IPS-NIHi7 (cell line): ENCODE measurements around the gene BFSP1.

ENCODE experiments used
- DNase-seq: peaks from one replicate; pipeline ENCODE4 v3.0.0; 2012; ENCODE audit warnings: mixed read lengths; ENCODE audit errors: extremely low spot score

The BFSP1 gene

GRCh38 chr20:17557675-17558006 lies 26.5 kb upstream of the BFSP1 start:
- peak; percentile 21 for DNase-seq

DNA sequence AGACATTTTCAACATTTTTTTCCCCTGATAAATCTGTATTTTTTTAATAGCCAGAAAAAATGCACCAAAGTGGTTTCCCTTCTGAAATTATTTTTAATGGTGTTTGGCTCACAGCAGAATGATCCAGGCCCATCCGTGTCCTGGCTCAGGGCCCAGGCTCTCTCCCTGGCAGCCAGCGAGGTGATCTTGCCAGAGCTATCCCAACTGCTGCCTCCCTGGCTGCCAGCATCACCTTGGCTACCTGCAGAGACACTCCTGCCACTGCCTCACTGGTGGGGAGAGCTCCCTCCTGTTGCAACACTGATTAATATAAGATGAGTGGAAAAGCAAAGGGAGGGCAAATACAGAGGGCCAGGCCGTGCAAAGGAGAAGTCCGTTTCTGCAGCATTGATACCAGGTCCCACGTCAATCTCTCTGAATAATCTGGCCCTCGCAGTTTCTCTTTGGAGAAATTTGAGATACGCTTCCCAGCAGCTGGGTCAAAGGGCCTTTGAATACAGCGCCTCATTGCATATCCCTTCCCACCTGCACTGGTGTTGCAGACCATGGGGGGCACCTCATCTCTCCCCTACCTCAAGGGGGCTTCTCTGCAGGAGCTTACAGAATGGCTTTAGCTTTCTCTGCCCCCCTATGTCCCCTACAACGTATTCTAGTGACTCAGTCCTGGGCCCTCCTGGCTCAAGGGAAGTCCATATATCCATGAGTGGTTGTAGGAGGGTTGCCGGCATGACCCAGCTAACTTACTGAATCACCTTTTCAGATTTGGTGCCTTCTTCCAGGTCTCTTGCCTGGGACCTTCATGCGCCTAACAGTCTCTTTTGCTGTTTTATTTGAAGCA lies 25.9 kb upstream of the BFSP1 start:
- peak; percentile 16 for DNase-seq

DNA sequence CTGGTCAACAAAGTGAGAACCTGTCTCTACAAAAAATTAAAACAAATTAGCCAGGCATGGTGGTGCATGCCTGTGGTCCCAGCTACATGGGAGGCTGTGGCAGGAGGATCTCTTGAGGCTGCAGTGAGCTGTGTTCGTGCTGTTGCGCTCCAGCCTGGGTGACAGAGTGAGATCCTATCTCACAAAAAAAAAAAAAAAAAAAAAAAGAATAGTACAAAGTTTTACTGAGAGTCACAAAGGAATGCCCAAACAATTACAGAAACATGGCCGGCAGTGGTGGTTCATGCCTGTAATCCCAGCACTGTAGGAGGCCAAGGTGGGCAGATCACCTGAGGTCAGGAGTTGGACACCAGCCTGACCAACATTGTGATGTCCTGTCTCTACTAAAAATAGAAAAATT lies 23.9 kb upstream of the BFSP1 start:
- no peak for DNase-seq

DNA sequence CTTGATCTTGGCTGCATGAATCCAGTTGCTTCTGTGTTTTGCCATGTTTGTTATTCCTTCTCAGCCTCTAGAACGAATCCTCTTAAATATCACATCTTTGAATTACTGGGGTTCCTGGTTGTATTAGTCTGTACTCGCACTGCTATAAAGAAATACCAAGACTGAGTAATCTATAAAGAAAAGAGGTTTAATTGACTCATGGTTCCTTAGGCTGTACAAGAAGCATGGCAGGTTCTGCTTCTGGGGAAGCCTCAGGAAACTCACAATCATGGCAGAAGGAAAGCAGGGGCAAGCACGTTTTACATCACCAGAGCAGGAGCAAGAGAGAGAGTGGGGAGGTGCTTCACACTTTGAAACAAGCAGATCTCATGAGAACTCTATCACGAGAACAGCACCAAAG lies 18.0 kb upstream of the BFSP1 start:
- no peak for DNase-seq

GRCh38 chr20:17545127-17545526 lies 13.9 kb upstream of the BFSP1 start:
- no peak for DNase-seq

DNA sequence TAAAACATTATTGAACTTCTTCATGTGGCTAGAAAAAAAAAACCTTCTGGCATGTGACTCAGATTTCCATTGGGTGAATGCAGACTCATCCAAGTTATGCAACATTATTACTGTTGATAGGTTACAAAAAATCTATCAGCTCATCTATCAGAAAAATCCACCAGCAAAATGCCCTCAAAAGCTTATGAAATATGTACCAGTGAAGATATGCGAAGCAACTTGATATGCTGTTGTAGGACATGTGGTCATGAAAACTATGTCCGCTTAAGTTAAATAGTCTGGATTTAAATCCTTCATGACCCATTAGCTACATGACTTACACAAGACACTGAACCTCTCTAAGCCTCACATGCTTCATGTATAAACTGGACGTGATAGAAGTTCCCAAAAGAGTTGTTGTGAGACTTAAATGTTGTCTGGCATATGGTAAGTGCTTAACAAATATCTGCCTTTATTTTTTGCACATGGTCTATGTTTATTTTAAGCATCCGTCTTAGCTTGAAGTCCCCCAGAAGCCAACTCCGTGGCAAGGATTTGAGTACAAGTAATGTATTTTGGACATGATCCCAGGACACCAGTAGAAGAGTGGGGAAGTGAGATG lies 12.5 kb upstream of the BFSP1 start:
- no peak for DNase-seq

DNA sequence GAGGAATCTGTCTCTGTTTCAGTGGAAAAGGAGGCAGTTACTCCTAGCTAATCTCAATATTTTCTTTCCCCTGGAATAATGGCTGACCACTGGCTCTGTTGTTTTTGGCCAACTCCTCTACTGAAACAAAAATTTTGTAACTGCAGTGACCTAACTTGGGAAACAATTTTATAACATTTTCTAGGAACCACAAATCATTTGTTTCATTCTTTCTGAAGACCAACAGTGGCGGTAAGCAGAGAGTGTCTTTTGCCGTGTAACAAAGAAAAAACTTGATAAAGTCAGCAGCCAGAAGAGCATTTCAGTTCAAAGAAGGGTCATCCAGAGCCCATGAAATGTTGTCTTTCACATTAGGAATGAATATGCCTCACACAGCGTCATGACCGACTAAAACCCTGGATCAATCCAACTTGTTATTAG lies 11.8 kb upstream of the BFSP1 start:
- DNase-seq: no peak

GRCh38 chr20:17542481-17542880 lies 11.3 kb upstream of the BFSP1 start:
- DNase-seq: no peak

- DNase-seq: no peak
These were observed 10.8 kb upstream of the BFSP1 start for GRCh38 chr20:17541996-17542395.

GRCh38 chr20:17541596-17541995 lies 10.4 kb upstream of the BFSP1 start:
- DNase-seq: no peak

- DNase-seq: no peak
These were observed 7.5 kb upstream of the BFSP1 start for GRCh38 chr20:17538517-17539170.

DNA sequence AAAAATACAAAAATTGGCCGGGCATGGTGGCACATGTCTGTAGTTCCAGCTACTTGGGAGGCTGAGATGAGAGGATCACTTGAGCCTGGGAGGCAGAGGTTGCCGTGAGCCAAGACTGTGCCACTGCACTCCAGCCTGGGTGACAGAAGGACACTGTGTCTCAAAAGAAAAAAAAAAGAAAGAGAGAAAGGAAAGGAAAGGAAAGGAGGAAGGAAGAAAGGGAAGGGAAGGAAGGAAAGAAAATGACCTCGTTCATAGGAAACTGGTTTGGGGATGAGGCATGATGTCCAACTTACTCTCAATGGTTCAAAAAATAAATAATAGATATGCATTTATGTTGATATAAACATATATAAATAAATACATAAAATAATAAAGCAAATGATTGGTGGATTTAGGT lies 6.8 kb upstream of the BFSP1 start:
- DNase-seq: no peak

- peak; percentile 89 for DNase-seq
These were observed 5.8 kb upstream of the BFSP1 start for GRCh38 chr20:17536944-17537444.

GRCh38 chr20:17534077-17534476 lies 2.9 kb upstream of the BFSP1 start:
- DNase-seq: no peak

- DNase-seq: peak; percentile 77
These were observed 2.2 kb upstream of the BFSP1 start for GRCh38 chr20:17533396-17533795.

DNA sequence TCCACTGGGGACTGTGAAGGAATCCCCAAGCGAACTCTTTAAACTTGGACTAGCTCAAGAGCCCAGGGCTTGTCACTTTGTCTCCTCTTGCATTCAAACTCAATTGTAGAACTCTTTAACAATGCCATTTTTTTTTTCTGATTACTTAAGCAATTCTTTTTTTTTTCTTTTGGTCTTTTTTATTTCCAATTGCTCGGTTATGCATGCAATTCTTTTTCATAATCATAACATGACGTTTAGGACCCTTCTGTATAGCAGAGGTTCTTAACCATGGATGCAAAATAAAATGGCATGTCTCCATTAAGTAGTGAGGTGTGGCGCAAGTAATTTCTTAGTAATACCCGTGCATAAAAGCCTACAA lies 466 bp upstream of the BFSP1 start:
- DNase-seq: no peak

DNA sequence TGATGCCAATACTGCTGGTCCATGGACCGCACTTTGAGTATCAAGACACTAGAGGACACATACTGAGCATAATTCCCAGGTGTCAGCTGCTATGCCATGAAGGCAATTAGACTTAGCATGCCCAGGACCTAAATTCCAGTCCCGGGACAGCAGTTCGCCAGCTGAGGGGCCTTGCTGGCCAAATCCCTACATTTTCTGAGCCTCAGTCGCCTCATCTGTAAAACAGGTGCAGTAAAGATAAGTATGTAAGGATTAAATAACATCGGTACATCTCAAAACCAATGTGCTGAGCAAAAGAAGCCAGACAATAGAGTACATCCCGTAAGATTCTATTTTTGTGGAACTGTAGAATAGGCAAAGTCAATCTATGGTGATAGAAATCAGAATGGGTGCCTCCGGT lies 1.0 kb downstream of the BFSP1 start:
- DNase-seq: no peak

DNA sequence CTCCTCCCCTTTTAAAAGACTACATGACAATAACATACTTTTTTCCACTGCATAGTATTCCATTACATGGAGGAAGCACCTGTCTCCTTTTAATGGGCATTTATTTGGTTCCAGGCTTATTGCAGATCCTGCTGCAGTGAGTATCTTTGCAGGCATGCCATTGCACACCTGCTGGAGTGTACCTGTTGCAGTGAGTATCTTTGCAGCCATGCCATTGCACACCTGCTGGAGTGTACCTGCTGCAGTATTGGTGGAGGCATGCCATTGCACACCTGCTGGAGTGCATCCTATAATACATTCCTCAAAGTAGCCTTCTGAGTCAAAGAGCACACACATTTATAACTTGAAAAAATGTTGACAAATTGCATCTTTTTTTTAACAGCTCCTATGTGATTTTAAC lies 1.6 kb downstream of the BFSP1 start:
- no peak for DNase-seq

DNA sequence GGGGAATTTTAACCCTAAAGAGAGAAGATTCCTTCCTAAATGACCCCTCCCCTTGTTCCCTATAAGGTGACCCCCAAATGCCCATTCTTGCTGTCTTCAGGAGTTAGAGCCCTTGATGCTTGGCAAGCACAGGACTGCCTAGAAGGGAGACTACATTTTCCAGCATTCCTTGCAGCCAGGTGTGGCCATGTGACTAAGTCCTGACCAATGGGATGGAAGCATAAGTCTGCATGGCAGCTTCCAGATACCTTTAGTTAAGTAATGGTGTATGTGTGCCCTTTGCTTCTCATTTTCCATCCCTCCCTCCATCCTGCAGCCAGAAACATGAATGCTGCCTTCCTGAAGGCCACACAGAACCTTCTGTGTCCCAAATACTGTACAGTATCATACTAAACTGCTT lies 5.5 kb downstream of the BFSP1 start:
- peak; percentile 72 for DNase-seq

DNA sequence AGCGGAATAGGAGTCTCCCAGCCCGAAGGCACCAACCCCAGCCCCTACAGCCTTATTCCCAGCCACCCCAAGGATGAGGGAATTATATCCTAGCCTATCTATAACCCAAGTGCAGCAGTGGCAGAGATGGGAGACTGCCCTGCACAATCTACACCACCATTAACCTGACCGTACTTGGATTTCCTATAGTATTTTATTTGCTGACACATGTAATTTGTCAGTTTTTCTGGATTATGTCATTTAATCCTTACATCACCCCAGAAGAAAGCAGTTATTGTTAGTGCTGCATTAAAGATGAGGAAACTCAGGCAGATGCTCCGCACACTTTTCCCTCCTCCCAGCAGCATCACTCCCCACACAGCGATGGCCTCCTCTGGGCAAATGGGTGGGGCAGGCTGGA lies 6.0 kb downstream of the BFSP1 start:
- DNase-seq: no peak

DNA sequence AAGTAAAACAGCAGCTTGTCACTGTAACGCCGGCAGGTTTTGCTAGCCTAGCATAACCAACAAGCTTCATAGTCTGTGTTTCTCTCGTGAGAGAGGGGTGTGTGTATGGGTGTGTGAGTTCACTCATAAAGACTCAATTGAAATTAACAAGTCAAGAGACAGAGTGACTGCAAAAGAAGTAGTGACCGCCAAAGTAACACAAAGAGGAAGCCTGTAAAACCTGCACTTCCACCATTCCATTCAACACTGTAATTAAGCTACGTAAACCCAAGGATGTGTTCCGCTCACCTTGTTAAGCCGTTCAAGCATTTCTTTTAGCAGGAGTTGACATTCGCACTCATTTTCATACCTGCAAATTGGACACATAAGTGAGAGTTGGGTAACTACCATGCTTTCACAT lies 6.6 kb downstream of the BFSP1 start:
- no peak for DNase-seq

- DNase-seq: no peak
These were observed 7.9 kb downstream of the BFSP1 start for GRCh38 chr20:17523326-17523725.

DNA sequence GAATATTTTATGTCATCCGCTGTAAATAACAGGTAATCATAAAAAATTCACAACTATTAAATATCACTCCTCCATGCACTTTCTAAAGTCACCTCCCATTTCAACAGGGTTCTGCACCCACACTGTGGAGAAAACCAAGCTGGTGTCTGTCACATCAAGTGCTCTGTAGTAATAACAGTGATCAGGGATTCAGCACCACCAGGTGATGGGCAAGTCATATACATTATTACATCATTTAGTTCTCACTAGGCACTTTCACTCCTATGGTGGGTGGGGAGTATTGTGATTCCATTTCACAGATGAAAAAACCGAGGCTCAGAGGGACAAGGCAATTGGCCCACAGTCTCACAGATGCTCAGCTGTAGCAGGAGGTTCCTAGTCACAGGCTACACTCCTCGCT lies 8.7 kb downstream of the BFSP1 start:
- no peak for DNase-seq
